DMS153 (cell line): ENCODE results near the gene TGFB1.
"Not testable (repeated sequence)": the region's sequence is repeated elsewhere in the genome, so short reads cannot be mapped to it uniquely, and the experiment has no call there.

ENCODE experiments used
- DNase-seq: peaks from one replicate; lab custom pipeline; 2025; lab: John Stamatoyannopoulos, UW

The TGFB1 gene

DNA sequence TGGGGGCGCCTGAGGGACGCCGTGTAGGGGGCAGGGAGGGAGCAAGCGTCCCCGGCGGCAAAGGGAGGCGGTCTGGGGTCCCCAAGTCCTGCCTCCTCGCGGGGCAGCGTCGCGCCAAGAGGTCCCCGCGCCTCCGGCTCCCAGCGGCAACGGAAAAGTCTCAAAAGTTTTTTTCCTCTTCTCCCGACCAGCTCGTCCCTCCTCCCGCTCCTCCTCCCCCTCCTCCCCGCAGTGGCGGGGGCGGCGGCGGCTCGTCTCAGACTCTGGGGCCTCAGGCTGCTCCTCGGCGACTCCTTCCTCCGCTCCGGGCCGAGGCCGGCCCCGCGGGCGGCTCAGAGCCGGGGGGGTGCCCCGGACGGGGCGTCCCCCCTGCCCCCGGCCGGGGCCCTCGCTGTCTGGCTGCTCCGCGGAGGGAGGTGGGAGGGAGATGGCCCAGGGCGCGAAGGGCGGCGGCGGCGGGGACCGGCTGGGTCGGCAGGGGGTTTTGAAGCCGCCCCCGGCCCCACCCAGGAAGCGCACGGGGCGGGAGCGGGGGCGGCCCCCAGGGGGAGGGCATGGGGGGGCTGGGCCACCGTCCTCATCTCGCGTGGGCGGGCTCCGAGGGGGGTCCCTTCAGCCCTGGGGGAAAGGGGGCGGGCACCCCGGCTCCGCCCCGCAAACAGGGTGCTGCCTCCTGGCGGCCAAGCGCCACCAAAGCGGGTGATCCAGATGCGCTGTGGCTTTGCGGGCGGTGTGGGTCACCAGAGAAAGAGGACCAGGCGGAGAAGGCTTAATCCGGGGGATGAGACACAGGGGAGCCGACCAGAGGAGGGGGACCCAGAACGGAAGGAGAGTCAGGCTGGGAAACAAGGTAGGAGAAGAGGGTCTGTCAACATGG, at the start of gene TGFB1:
Gene TGFB1 (minus strand): TSS at position 457 of the 877 bp plus-strand sequence. CDS start 878 bp downstream, outside the sequence.
- no peak for DNase-seq

DNA sequence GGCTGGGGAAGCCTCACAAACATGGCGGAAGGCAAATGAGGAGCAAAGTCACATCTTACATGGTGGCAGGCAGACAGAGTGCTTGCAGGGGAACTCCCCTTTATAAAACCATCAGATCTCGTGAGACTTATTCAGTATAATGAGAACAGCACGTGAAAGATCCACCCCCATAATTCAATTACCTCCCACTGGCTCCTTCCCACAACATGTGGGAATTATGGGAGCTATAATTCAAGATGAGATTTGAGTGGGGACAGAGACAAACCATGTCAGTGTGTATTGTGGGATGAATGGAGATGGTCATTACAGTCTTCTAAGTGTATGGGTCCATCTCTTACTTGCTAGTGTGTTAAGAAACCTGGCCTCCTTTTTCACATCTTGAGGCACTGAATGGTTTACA, 48.3 kb upstream of the TGFB1 start:
- DNase-seq, result no peak

DNA sequence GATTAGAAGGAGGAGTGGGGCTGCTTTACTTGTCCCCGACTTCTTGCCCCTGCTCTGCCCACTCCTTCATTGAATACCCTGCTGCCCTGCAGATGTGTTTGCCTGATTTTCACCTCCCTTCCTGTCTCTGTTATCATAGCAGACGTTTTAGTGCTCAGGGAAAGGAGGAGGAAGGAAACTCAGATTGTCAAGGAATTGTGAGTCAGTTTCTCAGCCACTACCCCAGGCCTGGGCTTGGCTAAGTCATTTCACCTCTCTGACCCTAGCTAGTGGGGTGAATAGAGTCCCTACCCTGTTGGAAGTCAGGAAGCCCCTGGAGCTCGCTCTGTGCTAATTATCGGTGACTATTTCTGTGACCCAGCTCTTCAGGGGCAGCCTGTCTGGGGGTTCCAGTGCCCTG, 47.8 kb upstream of the TGFB1 start:
- DNase-seq, result no peak

DNA sequence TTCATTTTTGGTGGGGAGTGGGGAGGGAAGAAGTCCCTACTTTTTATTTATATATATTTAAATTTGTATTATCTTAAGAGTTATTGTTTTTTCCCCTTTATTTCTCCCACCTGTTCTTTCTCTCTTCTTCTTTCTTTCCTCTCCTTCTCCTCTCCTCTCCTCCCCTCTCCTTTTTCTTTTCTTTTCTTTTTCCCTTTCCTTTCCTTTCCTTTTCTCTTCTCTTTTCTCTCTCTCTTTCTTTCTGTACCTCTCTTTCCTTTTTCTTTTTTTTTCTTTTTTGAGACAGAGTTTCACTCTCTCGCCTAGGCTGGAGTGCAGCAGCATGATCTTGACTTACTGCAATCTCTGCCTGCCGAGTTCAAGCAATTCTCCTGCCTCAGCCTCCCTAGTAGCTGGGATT, 45.8 kb upstream of the TGFB1 start:
- DNase-seq, result no peak

DNA sequence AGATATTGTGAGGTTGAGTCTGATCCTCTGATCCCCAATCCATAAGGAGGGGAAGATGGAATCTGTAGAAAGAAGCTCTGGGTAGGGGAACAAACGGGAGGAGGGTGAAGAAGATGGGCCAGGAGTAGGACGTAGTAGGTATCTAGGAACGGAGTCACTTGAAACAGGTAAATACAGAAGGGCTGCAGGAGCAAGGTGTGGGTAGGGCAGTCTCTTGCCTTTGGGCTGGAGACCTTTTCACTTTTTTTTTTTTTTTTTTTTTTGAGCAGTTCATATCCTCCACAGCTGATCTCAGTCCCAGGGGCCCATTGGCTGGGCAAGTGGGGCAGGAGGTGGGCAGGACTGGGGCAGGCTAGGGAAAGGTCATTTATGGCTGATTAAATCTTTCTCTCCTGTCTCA, 45.4 kb upstream of the TGFB1 start:
- no peak for DNase-seq

DNA sequence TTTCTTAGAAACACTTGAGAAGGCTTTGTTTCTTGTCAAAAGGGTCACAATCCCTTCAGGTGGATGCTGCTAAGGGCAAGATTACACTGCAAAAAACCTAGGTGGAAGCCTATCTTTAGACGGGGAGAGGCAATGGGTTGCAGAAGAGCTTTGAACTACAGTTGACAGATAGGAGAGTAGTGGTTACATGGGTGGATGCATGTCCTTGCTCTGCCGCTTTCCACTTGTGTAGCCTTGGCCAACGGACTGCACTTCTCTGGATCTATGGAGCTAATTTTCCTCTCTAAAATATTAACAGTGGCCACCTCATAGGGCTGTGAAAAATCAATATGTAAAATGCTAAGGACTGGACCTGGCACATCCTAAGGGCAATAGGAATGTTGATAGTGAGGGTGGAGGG, 44.9 kb upstream of the TGFB1 start:
- DNase-seq, result no peak

DNA sequence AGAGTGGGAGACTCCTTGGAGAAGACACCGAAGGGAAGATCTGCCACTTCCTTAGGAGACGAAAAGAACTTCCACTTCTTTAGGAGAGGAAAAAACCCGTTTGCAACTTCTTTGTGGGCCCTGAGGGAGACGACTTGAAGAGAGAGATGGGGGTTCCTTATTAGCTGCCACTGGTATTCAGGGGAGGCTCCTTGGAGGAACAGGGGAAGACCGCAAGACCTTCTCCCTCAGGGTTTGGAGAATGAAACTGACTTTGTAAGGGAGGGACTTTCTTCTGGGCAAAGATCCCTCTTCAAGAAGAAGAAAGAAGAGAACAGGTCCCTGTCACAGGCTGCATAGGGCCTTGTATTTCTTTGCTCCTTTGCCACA, 44.3 kb upstream of the TGFB1 start:
- no peak for DNase-seq

DNA sequence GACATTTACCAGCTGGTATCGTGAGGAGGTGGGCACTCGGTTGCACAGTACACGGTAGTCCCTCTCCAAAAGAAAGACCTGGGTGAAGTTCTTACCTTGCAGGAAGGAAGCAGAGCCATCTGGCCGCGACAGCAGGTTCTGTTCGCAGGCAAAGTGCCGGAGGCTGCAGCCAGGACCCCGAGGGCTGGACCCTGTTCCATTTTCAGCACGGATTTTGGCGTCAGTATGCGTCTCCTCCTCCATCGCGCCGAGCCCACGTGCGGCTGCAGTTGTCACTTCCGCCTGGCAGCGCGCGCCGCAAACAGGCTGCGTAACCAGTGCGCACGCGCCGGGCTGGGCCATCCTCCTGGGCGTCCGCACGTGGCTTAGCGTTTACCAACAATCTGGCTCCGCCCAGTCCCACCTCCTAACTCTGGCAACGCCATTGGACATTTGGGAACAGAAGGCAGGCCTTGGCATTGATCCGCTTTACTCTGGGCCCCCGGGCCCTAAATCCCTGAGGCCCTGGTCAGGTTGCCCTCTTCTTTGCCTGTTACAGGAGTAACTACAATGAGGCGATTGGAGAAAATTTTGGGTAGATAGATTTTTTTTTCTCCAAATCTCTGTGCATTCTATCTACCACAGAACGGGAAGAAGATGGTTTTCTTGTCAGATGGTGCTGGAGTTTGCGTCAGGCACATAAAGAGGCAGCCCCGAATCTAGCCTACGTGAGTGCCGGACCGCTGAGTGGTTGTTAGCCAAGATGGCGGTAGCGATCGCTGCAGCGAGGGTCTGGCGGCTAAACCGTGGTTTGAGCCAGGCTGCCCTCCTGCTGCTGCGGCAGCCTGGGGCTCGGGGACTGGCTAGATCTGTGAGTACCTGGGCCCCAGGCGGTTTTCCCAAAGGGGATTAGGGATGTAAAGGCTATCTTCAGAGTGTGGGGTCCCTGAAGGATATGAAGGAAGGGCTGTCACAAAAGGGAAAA, 43.6 kb upstream of the TGFB1 start, which contains the start of the genes BCKDHA and EXOSC5:
Gene BCKDHA (plus strand): TSS at position 733 of the 964 bp plus-strand sequence. CDS start 10 bp downstream, at position 743.
Gene EXOSC5 (minus strand): TSS at position 274 of the 964 bp plus-strand sequence. CDS start 31 bp downstream, at position 243.
- peak; percentile 99 for DNase-seq

DNA sequence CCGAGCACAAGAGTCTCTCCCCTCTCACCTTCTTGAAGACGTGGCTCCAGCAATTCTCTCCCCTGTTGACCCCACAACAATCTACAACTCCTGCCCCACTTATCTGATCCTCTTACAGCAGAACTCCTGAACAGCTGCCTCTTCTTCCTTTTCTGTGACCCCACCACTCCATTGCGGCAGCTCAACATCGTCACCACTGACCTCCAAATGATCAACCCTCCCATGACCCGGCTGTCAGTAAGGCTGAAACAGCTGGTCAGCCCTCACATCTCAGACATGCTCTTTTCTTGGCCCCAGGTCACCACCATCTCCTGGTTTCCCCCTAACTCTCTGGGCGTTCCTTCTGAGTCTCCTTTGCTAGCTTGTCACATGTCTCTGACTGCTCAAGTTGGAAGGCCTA, 41.6 kb upstream of the TGFB1 start:
- DNase-seq, result no peak

DNA sequence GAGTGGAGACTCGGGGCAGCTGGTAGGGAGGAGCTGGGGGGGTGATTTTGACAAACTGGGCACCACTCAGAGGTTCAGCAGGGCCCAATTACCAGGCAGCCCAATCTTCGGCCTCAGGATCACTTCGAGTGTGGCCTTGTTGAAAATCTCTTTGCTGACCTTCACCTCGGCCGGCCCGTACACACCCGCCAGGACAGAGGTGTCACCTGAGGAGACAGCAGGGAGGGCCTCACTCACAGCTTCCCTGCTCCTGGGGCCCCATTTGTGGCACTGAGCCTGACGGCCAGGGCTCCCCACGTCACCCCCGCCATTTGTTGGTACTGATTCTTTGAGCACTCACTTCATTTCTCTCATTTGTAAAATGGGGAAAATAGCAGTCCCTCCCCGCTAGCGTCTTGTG, 39.1 kb upstream of the TGFB1 start:
- no peak for DNase-seq

DNA sequence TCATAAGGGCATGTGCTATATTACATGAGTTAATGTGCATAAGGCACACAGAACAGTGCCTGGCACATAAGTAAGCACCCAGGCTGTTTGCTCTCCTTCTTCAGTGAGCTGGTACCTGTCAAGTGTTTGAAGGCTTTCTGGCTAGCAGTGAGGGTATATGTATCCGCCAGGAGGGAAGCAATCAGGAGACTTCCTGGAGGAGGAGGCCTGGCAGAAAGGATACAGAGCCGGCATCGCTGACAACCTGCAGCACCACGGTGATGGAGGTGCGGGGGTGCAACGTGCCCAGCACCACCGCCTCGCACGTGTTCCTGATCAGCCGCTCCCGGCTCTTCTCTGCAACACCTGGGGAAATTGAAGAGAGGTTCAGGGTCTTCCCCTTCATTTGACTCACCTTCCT, 37.9 kb upstream of the TGFB1 start:
- DNase-seq, result no peak

DNA sequence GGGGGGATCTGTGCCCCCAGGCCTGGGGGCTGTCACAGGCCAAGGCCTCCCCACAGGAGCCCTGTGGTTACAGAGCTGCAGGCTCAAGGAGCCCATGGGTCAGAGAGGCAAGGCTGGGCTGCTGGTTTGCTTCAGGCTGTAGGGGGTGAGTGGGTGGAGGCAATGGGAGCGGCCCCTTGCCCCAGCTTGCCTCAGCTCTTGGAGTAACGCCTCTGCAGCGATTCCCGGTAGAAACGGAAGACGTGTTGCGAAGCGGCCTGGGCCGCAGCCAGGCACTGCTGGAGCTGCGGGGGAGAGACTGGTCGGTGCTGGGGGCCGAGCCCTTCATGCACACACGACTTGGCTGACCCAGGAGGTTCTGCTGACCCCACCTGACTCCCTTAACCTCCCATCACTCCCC, 32.7 kb upstream of the TGFB1 start:
- no peak for DNase-seq

DNA sequence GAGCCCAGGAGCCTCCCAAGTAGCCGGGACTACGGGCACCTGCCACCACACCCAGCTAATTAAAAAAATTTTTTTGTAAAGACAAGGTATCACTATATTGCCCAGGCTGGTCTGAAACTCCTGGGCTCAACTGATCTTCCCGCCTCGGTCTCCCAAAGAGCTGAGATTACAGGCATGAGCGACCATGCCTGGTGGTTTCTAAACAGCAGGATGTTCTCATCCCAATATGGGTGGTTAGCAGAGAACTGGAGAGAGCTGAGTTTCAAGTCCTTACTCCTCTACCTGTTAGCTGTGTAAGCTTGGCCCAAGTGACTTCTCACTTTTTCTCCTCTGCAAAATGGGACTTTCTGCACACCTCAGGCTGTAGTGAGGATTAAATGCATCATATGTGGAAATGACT, 30.6 kb upstream of the TGFB1 start:
- DNase-seq, result no peak

DNA sequence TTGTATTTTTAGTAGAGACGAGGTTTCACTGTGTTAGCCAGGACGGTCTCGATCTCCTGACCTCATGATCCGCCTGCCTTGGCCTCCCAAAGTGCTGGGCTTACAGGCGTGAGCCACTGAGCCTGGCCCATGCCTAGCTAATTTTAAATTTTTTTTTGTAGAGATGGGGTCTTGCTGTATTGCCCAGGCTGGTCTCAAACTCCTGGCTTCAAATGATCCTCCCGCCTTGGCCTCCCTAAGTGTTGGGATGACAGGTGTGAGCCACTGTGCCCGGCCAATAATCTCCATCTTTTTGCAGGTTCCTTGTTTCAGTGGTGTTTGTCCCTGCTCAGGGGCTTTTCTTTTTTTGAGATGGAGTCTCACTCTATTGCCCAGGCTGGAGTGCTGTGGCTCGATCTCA, 27.8 kb upstream of the TGFB1 start:
- not testable (repeated sequence) for DNase-seq

DNA sequence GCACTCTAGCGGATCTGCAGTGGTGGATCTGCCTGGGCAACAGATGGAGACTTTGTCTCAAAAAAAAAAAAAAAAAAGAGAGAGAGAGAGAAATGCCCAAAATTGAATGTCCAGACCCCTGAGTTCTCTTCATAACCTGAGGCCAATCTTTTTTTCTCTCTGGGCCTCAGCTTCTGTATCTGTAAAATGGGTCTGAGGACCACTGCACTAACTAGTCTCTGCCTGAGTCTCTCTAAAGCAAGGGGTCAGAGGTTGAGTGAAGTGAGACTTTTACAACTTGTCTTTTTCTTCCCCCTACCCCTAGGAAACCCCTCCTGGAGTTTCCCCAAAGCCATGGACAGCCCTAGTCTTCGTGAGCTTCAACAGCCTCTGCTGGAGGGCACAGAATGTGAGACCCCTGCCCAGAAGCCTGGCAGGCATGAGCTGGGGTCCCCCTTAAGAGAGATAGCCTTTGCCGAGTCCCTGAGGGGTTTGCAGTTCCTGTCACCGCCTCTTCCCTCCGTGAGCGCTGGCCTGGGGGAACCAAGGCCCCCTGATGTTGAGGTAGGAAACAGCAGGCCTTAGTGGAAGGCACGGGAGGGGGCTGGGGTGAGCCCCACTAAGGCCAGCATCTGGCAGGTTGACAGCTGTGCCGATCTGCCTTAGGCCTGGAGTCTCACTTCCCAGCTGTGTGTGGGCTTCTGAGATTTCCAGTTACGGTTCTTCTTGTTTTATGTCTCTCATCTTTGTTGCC, 24.4 kb upstream of the TGFB1 start:
- no peak for DNase-seq

DNA sequence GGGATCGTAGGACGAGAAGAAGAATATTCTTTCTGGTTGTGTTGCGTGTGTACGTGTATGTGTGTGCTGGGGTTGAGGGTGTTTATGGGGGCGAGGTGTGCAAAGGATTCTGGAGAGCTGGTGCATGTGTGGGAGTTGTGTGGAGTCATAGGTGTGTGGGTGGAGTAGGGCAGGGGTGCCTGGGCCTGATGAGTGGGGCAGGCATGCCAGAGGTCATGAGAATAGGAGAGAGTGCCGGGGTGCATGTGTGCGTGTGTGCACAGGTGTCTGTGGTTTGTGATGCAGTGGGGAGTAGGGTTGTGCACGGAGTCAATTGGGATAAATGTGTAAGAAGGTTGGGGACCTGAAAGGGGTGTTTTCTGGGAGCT, 23.3 kb upstream of the TGFB1 start:
- no peak for DNase-seq

DNA sequence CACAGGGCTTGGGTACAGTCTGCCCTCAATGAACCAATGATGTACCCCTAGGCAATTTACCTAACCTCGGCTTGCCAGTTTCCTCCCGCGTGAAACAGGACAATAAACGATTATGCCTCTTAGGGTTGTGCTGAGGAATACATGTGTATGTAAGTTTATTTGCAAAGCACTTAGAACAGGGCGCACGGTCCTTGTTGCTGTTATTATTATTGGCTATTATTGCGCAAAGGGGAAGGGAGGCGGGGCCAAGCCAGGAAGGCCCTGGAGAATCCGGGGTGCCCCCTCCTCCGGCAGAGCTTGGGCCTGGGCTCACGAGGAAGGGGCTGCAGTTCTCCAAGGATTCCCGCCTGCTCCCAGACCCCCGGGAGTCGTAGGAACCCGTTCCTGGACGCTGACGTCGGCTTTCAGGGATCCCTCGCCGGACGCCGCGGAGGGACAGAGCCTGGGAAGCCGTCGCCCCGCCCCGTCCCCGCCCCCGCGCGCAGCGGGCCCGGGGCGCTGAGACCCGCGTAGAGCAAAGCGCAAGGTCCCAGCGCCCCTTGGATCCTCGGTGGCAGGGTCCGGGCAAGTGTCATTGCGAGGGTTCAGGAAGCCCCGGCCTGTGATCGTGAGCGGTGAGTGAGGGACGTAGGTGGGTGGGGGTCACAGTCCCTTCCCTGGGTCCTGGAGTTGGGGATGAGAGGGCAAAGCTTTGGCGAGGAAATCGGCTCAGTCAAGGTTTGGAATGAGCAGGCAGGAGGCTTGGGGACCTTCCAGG, 22.7 kb upstream of the TGFB1 start, which contains the start of gene TMEM91:
Gene TMEM91 (plus strand): TSS at position 293 of the 757 bp plus-strand sequence. CDS start 1,777 bp downstream, outside the sequence.
- DNase-seq, result peak; percentile 35

DNA sequence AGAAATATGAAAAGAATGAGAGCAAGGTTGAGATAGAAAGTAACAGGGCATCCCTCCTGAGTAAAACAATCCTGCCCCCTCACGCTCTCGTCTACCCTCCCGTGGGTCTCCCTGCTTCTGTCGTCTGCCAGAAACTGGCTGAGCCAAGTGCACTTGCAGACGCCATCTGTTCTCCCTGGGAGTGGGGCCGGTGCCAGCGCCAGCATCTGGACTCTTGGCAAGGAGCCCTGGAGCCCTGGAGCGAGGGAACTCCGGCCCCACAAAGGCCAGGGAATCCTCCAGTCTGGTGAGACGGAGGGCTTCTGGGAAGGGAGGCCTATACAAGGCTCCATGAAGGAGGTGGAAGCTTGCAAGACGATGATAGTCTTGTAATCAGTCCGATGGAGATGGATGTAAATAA, 20.3 kb upstream of the TGFB1 start:
- peak; percentile 73 for DNase-seq

DNA sequence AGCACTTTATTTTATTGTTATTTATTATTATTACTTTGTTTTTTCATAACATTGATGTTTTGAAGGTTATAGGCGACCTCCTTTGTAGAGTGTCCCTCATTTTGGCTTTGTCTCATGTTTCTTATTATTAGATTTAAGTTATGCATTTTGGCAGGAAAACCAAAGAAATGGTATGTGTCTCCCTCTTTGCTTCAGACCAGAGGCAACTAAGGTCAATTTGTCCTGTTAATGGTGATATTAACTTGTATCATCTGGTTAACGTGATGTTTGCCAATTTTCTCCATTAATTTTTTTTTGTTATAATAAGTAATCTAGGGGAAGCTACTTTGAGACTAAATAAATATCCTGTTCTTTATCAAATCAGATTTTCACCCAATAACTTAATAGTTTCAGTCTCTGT, 18.8 kb upstream of the TGFB1 start:
- DNase-seq, result no peak

DNA sequence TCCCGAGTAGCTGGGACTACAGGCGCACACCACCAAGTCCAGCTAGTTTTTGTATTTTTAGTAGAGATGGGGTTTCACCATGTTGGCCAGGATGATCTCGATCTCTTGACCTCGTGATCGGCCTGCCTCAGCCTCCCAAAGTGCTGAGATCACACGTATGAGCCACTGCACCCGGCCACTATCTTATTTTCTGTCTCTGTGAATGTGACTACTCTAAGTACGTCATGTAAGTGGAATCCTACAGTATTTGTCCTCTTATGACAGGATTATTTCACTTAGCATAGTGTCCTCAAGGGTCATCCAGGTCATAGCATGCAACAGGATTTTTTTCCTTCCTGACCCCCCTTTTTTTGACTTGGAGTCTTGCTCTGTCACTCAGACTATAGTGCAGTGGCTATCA, 17.8 kb upstream of the TGFB1 start:
- no peak for DNase-seq

DNA sequence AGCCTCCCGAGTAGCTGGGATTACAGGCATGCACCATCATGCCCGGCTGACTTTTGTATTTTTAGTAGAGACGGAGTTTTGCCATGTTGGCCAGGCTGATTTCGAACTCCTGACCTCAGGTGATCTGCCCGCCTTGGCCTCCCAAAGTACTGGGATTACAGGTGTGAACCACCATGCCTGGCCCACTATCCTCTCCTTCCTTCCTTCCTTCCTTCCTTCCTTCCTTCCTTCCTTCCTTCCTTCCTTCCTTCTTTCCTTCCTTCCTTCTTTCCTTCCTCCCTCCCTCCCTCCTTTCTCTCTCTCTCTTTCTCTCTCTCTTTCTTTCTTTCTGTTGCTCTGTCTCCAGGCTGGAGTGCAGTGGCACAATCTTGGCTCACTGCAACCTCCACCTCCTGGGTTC, 17.4 kb upstream of the TGFB1 start:
- not testable (repeated sequence) for DNase-seq
